PC-9 (cell line): ENCODE measurements around the gene ITGA8. TPM values are rescaled to one million over a fixed set of nuclear protein-coding genes. Genes with fewer than 3 reads are reported as not detected.

Experiments used
- BruUV-seq: library from RNA; stranded (reverse); fragments of 400-500 nt; replicated peaks from 2 replicates; lab custom pipeline; 2021; lab: Mats Ljungman, UMichigan
- CTCF ChIA-PET: fragments of 300-600 bp; sonication (Branson Sonifier 250); formaldehyde crosslinking; loops from one replicate; lab custom pipeline; 2022; ENCODE audit warnings: antibody characterized with exemption; lab: Charles Lee
- POLR2A ChIA-PET: fragments of 300-600 bp; sonication (Branson Sonifier 250); formaldehyde crosslinking; loops from one replicate; lab custom pipeline; 2022; ENCODE audit warnings: antibody characterized with exemption; ENCODE audit not compliant: unreplicated experiment; lab: Charles Lee
- DNase-seq, 2 experiments: peaks; one replicate each; pipeline versions ENCODE4 v3.0.0 to v3.0.0-alpha.2; 2015 to 2022; ENCODE audit warnings: mixed read lengths in 1 of 2
- H2AFZ ChIP-seq: fragments of 200-600 bp; sonication (generic); 2 replicates; pipeline ENCODE4 v1.8.1; 2017; ENCODE audit warnings: antibody characterized with exemption
- H3F3A ChIP-seq: fragments of 200-600 bp; sonication (generic); 2 replicates; pipeline ENCODE4 v1.8.1; 2017; ENCODE audit warnings: antibody characterized with exemption, mild to moderate bottlenecking, low read depth; ENCODE audit not compliant: insufficient read depth
- H3K27ac ChIP-seq: fragments of 200-600 bp; sonication (generic); 2 replicates; pipeline ENCODE4 v1.6.1; 2016; ENCODE audit warnings: mixed run types
- H3K27me3 ChIP-seq: fragments of 200-600 bp; sonication (generic); 2 replicates; pipeline ENCODE4 v1.6.1; 2016; ENCODE audit warnings: low read depth, mixed run types; ENCODE audit not compliant: insufficient read depth
- H3K36me3 ChIP-seq: fragments of 200-600 bp; sonication (generic); 2 replicates; pipeline ENCODE4 v1.6.1; 2016; ENCODE audit warnings: low read depth, mixed run types
- H3K4me1 ChIP-seq: fragments of 200-600 bp; sonication (generic); replicated peaks from 2 replicates; pipeline ENCODE4 v1.6.1; 2016; ENCODE audit warnings: mixed run types; ENCODE audit not compliant: insufficient read depth
- H3K4me2 ChIP-seq: fragments of 200-600 bp; sonication (generic); 2 replicates; pipeline ENCODE4 v1.6.1; 2017; ENCODE audit warnings: mixed run types
- H3K4me3 ChIP-seq: fragments of 200-600 bp; sonication (generic); 2 replicates; pipeline ENCODE4 v1.6.1; 2016; ENCODE audit warnings: mixed run types
- H3K79me2 ChIP-seq: fragments of 200-600 bp; sonication (generic); 2 replicates; pipeline ENCODE4 v1.6.1; 2017; ENCODE audit warnings: low read depth, mixed run types
- H3K9me2 ChIP-seq: fragments of 200-600 bp; sonication (generic); 2 replicates; pipeline ENCODE4 v1.8.1; 2017; ENCODE audit warnings: mild to moderate bottlenecking; ENCODE audit not compliant: insufficient read depth
- H3K9me3 ChIP-seq: fragments of 200-600 bp; sonication (generic); 2 replicates; pipeline ENCODE4 v1.8.1; 2016; ENCODE audit warnings: low read depth; ENCODE audit not compliant: insufficient read depth
- H4K20me1 ChIP-seq: fragments of 200-600 bp; sonication (generic); 2 replicates; pipeline ENCODE4 v1.8.1; 2017; ENCODE audit not compliant: insufficient read depth
- EZH2 ChIP-seq: fragments of 200-600 bp; sonication (generic); IDR thresholded peaks from 2 replicates; pipeline ENCODE4 v1.8.0; 2017; ENCODE audit warnings: antibody characterized with exemption, low read depth
- intact Hi-C: fragments of 100-400 bp; cut with micrococcal nuclease; formaldehyde crosslinking; loops from one replicate; pipeline ENCODE4 v1.10.0; 2022; ENCODE audit not compliant: unreplicated experiment
- total RNA-seq: library from RNA; stranded (reverse); gene quantifications from 2 replicates; pipeline ENCODE4 v1.2.3, GENCODE V29; 2021
- TF ChIP-seq, protein P1 (sequence below): fragments of 200-600 bp; sonication (generic); conservative IDR thresholded peaks from 2 replicates; pipeline ENCODE4 v1.6.1; 2017; ENCODE audit warnings: mixed run types, antibody characterized with exemption, mild to moderate bottlenecking, moderate library complexity

ITGA8 gene
- total RNA-seq, 1 experiment from 2014 or later: not detected

DNA sequence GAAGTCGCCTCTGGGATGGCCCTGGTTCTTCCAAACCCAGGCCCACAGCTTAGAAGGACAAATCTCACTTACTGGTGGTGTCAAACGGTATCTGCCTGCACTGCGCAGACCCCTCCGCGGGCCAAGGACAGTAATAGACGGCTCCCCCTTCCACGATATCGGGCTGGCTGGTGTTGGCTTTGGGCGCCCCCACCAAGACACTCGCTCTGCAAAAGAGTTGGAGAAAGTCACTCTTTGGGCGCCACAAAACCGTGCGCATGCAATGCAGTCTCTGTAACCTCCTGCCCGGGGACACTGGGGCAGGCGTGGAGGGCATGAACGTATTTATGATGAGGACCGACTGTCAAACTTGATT lies 1.1 kb downstream of the ITGA8 start:
- Histone ChIP-seq H3K27me3 (peaks cover 32% of the 10 kb centered on the region), H3K4me3 (no peak overlapping the region), H3K27ac (no peak overlapping the region), H3F3A (no peaks in the 10 kb centered on the region), H3K9me3 (no peaks in the 10 kb centered on the region), H3K36me3 (no peaks in the 10 kb centered on the region), H3K9me2 (no peaks in the 10 kb centered on the region), H3K4me2 (no peak overlapping the region), H4K20me1 (no peaks in the 10 kb centered on the region), H2AFZ (no peak overlapping the region), H3K79me2 (no peaks in the 10 kb centered on the region), H3K4me1 (no peaks in the 10 kb centered on the region)
- TF ChIP-seq EZH2: no peak
- TF ChIP-seq, protein P1, sequence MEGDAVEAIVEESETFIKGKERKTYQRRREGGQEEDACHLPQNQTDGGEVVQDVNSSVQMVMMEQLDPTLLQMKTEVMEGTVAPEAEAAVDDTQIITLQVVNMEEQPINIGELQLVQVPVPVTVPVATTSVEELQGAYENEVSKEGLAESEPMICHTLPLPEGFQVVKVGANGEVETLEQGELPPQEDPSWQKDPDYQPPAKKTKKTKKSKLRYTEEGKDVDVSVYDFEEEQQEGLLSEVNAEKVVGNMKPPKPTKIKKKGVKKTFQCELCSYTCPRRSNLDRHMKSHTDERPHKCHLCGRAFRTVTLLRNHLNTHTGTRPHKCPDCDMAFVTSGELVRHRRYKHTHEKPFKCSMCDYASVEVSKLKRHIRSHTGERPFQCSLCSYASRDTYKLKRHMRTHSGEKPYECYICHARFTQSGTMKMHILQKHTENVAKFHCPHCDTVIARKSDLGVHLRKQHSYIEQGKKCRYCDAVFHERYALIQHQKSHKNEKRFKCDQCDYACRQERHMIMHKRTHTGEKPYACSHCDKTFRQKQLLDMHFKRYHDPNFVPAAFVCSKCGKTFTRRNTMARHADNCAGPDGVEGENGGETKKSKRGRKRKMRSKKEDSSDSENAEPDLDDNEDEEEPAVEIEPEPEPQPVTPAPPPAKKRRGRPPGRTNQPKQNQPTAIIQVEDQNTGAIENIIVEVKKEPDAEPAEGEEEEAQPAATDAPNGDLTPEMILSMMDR: no peak
- ChIA-PET CTCF (interaction anchor here (0.7 kb wide), 1 partner anchor 905 kb away, joined by 6 read pairs; no protein-coding TSS in a partner anchor), POLR2A (no interaction called here)
- no peak for DNase-seq
- BruUV-seq: no TSS peak
- intact Hi-C loops: no loop called here

DNA sequence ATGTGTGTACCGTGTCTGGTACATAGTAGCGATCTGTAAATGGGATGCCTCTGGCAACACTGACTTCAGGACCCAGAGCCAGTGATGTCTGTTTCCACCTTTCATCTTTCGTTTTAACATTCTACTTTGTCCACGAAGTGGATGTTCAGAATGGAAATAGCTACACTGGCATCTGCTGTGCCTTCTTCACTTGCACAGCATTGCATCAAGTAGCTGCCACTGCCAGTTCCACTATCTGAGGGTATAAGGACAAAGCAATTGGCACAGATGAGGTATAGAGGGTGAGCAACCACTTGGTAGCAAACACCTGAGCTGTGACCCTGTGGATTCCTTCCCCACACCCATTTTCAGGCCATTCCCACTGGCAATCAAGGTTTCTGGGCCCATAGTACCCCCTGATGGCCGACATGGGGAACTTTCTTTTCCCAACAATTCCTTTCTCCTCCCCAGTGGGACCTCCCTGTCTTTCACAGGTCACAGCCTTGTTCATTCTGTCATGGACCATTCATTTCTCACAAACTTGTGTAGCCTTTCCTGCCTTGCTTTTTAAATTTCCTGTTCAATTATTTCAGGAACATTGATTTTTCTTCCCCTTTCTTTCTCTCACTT lies 4.0 kb downstream of the ITGA8 start:
- no TSS peak for BruUV-seq
- no peaks in the 10 kb centered on the region for H3K79me2 ChIP-seq
- no peak overlapping the region for H3K27ac ChIP-seq
- peaks cover 17% of the 10 kb centered on the region for H3K27me3 ChIP-seq
- intact Hi-C loops: no loop called here
- TF ChIP-seq, protein P1: 0 out of 2 replicates have a peak, but pooled peaks have one; percentile 21
- TF ChIP-seq EZH2: no peak
- no peak overlapping the region for H3K4me2 ChIP-seq
- no peak overlapping the region for H2AFZ ChIP-seq
- H3K9me2 ChIP-seq: no peaks in the 10 kb centered on the region
- CTCF ChIA-PET: no interaction called here
- H3K4me3 ChIP-seq: no peak overlapping the region
- no peaks in the 10 kb centered on the region for H3F3A ChIP-seq
- no peaks in the 10 kb centered on the region for H4K20me1 ChIP-seq
- no peaks in the 10 kb centered on the region for H3K9me3 ChIP-seq
- no peaks in the 10 kb centered on the region for H3K4me1 ChIP-seq
- H3K36me3 ChIP-seq: no peaks in the 10 kb centered on the region
- POLR2A ChIA-PET: no interaction called here
- no peak for DNase-seq

DNA sequence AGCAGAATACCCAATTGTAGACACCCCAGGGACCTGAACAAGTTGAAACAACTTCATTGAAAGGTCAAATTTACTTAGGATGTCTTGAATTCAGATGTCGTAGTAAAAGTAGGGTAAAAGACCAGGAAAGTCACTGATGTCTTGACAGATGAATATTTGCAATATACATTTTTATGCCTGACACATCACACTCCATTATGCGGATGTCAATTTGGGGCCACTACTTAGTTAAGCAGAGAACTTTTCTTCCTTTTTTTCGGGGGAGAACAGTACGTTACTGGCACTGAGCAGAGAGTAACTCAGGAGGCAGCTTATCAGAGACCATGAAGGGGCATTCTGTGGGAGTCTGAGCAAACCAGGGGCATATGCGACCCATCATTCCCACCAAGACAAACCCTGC lies 4.9 kb downstream of the ITGA8 start:
- intact Hi-C loops: no loop called here
- BruUV-seq: no TSS peak
- Histone ChIP-seq H3K36me3 (no peaks in the 10 kb centered on the region), H3K9me2 (no peaks in the 10 kb centered on the region), H2AFZ (no peak overlapping the region), H3K27me3 (peaks cover 19% of the 10 kb centered on the region), H3K27ac (no peak overlapping the region), H3K4me2 (no peak overlapping the region), H3K4me1 (no peaks in the 10 kb centered on the region), H3K4me3 (no peak overlapping the region), H3F3A (no peaks in the 10 kb centered on the region), H3K79me2 (no peaks in the 10 kb centered on the region), H3K9me3 (no peaks in the 10 kb centered on the region), H4K20me1 (no peaks in the 10 kb centered on the region)
- POLR2A ChIA-PET: no interaction called here
- CTCF ChIA-PET: no interaction called here
- DNase-seq: no peak
- TF ChIP-seq, protein P1: no peak
- TF ChIP-seq EZH2: no peak
